HL-60/S4 treated with phorbol 12-myristate 13-acetate at 8.2 ng/mL for 4 days and 3 days (cell line): Measurements from ENCODE around the gene RBM20.

Experiments used
- in situ Hi-C: fragments of 300-500 bp; cut with MboI; formaldehyde crosslinking; loops from 2 replicates; pipeline ENCODE4 v1.15.0; 2022; ENCODE audit warnings: low sequenced_read_pairs

The RBM20 gene

DNA sequence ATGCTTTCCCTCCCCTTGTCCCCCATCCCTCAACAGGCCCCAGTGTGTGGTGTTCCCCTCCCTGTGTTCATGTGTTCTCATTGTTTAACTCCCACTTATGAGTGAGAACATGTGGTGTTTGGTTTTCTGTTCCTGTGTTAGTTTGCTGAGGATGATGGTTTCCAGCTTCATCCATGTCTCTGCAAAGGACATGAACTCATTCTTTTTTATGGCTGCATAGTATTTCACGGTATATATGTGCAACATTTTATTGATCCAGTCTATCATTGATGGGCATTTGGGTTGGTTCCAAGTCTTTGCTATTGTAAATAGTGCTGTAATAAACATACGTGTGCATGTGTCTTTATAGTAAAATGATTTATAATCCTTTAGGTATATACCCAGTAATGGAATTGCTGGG is 83.6 kb downstream of the RBM20 start:
- in situ Hi-C loops = loop anchor here (25.0 kb wide), 1 partner anchor 160 kb away; no protein-coding TSS in a partner anchor

GRCh38 chr10:110730345-110731050 is 86.4 kb downstream of the RBM20 start:
- in situ Hi-C loops = loop anchor here (25.0 kb wide), 1 partner anchor 157 kb away; no protein-coding TSS in a partner anchor

- in situ Hi-C loops = loop anchor here (25.0 kb wide), 1 partner anchor 154 kb away; no protein-coding TSS in a partner anchor
These were observed 89.2 kb downstream of the RBM20 start for GRCh38 chr10:110733218-110733952.

DNA sequence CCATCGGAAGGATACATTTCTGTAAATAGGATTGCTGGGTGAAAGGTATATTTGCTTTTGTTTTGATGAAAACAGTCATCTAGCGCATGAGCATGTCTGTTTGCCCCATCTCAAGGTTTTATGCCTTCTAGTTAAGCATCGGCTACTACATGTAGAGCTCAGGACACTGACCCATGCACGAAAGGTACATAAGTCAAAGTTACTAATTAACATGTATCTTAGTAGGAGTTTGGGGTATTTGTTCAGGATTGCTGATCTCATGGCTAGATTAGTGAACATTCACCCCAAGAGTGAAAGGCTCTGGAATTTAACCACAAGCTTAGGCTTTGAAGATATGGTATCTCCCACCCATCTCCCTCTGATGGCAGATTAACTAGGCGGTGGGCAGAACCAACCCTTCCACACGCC is 91.5 kb downstream of the RBM20 start:
- in situ Hi-C loops = loop anchor here (25.0 kb wide), 1 partner anchor 152 kb away; no protein-coding TSS in a partner anchor

DNA sequence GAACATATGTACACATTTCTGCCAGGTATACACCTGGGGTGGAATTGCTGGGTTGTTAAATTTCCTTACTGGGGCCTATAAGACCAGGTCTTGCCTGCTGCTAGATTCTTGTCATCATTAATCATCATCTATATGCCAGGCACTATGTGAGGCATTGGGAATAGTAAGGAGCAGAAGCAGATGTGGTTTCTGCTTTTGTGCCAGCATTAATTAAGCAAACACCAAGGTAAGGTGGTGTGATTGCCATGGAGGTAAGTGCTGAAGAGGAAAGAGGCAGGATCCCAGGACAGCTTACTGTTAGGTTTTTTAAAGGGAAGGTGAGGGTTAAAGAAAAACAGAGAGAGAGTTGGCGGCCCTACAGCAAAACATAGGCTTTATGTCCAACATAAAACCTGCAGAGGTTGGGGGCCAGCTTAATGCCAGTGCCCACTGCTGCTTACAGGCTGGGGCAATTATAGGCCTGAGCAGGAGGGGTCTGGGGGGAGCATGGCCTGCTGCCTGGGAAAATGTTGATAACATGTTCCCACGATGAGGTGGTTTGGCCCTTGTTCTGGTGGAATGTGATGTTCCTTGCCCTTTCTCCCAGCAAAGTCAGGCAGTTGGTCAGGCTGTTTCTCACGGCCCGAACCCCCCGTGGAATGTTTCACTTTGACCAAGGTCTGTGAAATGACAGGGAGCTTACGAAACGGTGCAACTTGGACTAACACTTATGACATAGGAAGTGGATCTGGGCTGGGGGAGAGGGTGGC is 93.9 kb downstream of the RBM20 start:
- in situ Hi-C loops = loop anchor here (25.0 kb wide), 1 partner anchor 149 kb away; no protein-coding TSS in a partner anchor

DNA sequence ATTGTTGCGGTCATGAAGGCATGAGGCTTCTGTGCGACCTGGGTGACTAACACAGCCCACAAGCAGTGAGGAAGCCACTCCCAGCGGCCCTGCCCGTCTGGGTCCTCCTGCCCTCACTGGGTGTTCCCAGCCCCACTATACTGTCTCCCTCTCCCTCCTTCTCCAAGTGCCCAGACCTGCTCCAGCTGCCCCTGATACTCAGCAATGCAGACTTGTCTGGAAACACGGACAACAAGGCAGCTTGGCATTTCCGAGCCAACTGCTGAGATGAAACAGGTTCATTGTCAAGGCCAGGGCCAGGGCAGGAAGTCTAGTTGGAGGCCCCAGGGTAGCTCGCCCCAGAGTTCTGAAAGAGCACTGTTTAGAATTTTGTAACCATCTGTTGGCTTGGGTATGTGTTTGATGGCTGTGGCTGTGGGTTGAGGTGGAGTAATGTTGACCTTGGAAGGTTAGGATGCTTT is 95.7 kb downstream of the RBM20 start:
- in situ Hi-C loops = loop anchor here (25.0 kb wide), 1 partner anchor 147 kb away; no protein-coding TSS in a partner anchor

DNA sequence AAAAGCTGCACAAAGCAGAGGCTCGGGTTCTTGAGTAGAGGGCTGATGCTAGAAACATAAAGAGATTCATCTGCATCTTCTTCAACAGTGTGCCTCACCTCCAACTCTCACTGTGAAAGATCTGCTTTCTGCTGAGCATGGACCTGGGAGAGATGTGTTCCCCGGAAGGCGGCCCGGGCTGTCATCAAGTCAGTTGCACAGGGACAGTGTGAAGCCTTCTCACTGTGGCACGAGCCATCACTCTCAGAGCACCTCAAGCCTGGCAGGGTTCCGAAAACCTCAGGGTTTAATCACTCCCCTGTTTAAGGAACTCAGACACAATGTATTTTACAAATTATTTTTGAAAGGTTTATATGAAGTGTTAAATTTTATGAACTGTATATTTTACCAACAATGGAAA is 98.7 kb downstream of the RBM20 start:
- in situ Hi-C loops = loop anchor here (25.0 kb wide), 1 partner anchor 144 kb away; no protein-coding TSS in a partner anchor

- in situ Hi-C loops = loop anchor here (25.0 kb wide), 1 partner anchor 143 kb away; no protein-coding TSS in a partner anchor
These were observed 100.6 kb downstream of the RBM20 start for GRCh38 chr10:110744782-110745181.

GRCh38 chr10:110746254-110746826 is 102.2 kb downstream of the RBM20 start:
- in situ Hi-C loops = loop anchor here (25.0 kb wide), 1 partner anchor 141 kb away; no protein-coding TSS in a partner anchor

GRCh38 chr10:110746969-110747608 is 103.0 kb downstream of the RBM20 start:
- in situ Hi-C loops = loop anchor here (25.0 kb wide), 1 partner anchor 140 kb away; no protein-coding TSS in a partner anchor

GRCh38 chr10:110747609-110748464 is 103.7 kb downstream of the RBM20 start:
- in situ Hi-C loops = loop anchor here (25.0 kb wide), 1 partner anchor 139 kb away; no protein-coding TSS in a partner anchor

DNA sequence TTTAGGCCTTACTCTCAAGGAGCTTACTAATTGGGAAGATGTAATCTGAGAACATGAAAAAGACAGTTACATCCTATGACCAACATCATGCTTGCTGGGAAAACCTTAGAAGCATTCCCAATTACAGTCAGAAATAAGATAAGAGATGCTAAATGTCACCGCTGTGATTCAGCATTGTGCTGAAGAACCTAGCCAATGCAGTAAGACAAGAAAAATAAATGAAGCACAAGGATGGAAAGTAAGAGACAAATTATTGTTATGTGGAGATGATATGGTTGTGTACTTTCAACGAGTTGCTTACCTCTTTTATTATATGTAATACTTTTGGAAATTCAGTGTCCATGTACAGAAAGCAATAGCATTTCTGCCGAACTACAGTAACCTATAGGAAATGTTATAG is 104.8 kb downstream of the RBM20 start:
- in situ Hi-C loops = loop anchor here (25.0 kb wide), 1 partner anchor 138 kb away; no protein-coding TSS in a partner anchor

DNA sequence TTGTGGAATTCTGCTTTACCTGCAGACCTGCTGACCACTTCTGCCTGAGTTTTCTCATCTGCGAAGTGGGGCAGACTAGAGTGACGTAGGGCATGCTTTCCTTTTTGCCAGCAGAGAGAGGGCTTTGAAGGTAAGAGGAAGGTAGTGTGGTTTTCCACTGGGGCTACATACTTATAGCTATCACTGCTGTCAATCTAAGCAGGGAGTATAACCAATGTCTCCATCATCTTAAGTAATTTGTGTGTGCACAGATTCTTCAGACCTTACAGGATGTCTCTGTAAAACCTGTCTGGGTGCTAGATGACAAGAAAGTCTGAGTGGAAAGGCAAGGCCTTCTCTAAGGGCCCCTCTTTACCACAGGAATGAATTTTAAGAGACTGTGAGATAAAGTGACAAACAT is 106.8 kb downstream of the RBM20 start:
- in situ Hi-C loops = no loop called here

GRCh38 chr10:110751850-110752249 is 107.7 kb downstream of the RBM20 start:
- in situ Hi-C loops = no loop called here

GRCh38 chr10:110753462-110753861 is 109.3 kb downstream of the RBM20 start:
- in situ Hi-C loops = no loop called here

DNA sequence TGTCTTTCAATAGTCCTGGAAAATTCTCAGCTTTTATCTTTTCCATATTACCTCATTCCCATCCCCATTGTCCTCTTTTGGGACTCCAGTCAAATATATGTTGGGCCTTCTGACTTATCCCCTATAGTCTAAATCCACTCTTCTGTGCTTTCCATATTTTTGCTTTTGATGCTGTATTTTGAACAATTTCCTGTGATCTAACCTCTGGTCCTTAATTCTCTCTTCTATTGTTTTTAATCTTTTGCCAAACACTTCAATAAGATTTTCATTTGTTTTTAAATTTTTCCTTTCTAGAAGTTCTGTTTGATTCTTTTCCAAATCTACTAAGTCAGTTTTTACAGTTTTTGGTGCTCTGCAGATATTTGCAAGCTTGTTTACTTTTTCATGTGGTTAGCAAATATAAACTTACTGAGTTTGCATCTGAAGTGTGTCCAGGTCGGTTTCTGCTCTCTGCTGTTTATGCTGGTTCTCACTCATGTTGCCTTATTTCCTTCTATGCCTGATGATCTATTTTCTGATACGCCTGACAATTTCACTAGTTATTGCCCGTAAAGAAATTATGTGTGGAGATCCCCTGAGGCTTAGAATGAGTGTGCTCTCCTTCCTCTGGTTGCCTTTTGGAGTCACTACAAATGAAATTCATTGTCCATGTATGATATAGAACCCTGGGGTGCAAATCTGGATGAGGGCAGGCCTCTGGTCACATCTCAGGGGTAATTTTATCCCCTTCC is 110.4 kb downstream of the RBM20 start:
- in situ Hi-C loops = no loop called here

- in situ Hi-C loops = no loop called here
These were observed 111.6 kb downstream of the RBM20 start for GRCh38 chr10:110755781-110756180.

DNA sequence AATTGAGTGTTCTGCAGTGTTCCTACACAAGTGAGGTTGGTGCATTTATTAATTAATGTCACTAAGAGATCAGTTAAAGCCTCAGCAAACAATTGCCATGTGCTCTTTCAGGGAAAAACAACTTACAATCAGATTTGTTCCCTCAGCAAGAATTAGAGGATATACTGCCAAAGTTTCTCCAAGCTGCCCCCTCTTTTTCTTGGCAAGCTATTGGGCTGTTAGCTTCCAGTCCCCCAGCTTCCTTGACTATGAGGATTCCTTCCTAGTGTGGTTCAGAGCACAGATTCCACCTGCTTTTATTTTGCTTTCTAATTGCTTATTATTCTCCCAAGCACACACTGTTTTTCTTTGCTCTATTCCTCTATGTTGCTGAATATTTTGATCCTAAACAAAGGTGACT is 112.7 kb downstream of the RBM20 start:
- in situ Hi-C loops = no loop called here
